Stimulated activated CD4-positive, alpha-beta T cell treated with anti-CD3 and anti-CD28 coated beads, Interleukin-12 subunit alpha, Interleukin-12 subunit beta, amount 100 ng/mL, for 24 hours (primary cell): Measurements from ENCODE around the gene LKAAEAR1.
"Not testable (repeated sequence)": the region's sequence is repeated elsewhere in the genome, so short reads cannot be mapped to it uniquely, and the experiment has no call there.

Experiments
- DNase-seq, 2 experiments: peaks; one replicate each; pipeline ENCODE4 v3.0.0-alpha.2; 2020; ENCODE audit warnings: low read depth in 2 of 2

The LKAAEAR1 gene

GRCh38 chr20:64099086-64099786 lies 15.0 kb upstream of the LKAAEAR1 start:
- DNase-seq: no peak

- DNase-seq: no peak
These were observed 14.3 kb upstream of the LKAAEAR1 start for GRCh38 chr20:64098471-64099013.

GRCh38 chr20:64096535-64096934 lies 12.3 kb upstream of the LKAAEAR1 start:
- DNase-seq: no peak

GRCh38 chr20:64095927-64096326 lies 11.7 kb upstream of the LKAAEAR1 start:
- no peak for DNase-seq

GRCh38 chr20:64095455-64095854 lies 11.3 kb upstream of the LKAAEAR1 start:
- DNase-seq: no peak

GRCh38 chr20:64093013-64093503 lies 8.9 kb upstream of the LKAAEAR1 start:
- DNase-seq: no peak

- DNase-seq: no peak
These were observed 8.2 kb upstream of the LKAAEAR1 start for GRCh38 chr20:64092258-64093012.

GRCh38 chr20:64091770-64092169 lies 7.6 kb upstream of the LKAAEAR1 start:
- no peak for DNase-seq

GRCh38 chr20:64091340-64091739 lies 7.1 kb upstream of the LKAAEAR1 start:
- no peak for DNase-seq

GRCh38 chr20:64090165-64090564 lies 6.0 kb upstream of the LKAAEAR1 start:
- no peak for DNase-seq

- DNase-seq: not testable (repeated sequence)
These were observed 4.4 kb upstream of the LKAAEAR1 start for GRCh38 chr20:64088586-64088985.

GRCh38 chr20:64087226-64087825 lies 3.1 kb upstream of the LKAAEAR1 start:
- DNase-seq: not testable (repeated sequence)

GRCh38 chr20:64086801-64087200 lies 2.6 kb upstream of the LKAAEAR1 start:
- no peak for DNase-seq

- DNase-seq: no peak
These were observed 521 bp upstream of the LKAAEAR1 start for GRCh38 chr20:64084685-64085152.

GRCh38 chr20:64083378-64083803 lies 807 bp downstream of the LKAAEAR1 start:
- DNase-seq: peak; percentile 50 to 61

- no peak for DNase-seq
These were observed 1.3 kb downstream of the LKAAEAR1 start for GRCh38 chr20:64082820-64083377.

- DNase-seq: no peak
These were observed 2.0 kb downstream of the LKAAEAR1 start for GRCh38 chr20:64082126-64082731.

GRCh38 chr20:64081624-64081964 lies 2.6 kb downstream of the LKAAEAR1 start:
- no peak for DNase-seq

GRCh38 chr20:64080813-64081623 lies 3.2 kb downstream of the LKAAEAR1 start:
- DNase-seq: no peak

- no peak for DNase-seq
These were observed 4.0 kb downstream of the LKAAEAR1 start, which contains the start of gene OPRL1 for GRCh38 chr20:64080013-64080812. TSS of gene OPRL1 (plus strand) at chr20:64080082. CDS start at chr20:64092721, 12,639 bp downstream.
